Activated naive CD4-positive, alpha-beta T cell (primary cell): Measurements from ENCODE around the gene FBXO48.
"Not testable (repeated sequence)": the region's sequence is repeated elsewhere in the genome, so short reads cannot be mapped to it uniquely, and the experiment has no call there.

ENCODE experiments used
- DNase-seq, 4 experiments: peaks; one replicate each; lab custom pipeline; 2025; lab: John Stamatoyannopoulos, UW

FBXO48 gene

DNA sequence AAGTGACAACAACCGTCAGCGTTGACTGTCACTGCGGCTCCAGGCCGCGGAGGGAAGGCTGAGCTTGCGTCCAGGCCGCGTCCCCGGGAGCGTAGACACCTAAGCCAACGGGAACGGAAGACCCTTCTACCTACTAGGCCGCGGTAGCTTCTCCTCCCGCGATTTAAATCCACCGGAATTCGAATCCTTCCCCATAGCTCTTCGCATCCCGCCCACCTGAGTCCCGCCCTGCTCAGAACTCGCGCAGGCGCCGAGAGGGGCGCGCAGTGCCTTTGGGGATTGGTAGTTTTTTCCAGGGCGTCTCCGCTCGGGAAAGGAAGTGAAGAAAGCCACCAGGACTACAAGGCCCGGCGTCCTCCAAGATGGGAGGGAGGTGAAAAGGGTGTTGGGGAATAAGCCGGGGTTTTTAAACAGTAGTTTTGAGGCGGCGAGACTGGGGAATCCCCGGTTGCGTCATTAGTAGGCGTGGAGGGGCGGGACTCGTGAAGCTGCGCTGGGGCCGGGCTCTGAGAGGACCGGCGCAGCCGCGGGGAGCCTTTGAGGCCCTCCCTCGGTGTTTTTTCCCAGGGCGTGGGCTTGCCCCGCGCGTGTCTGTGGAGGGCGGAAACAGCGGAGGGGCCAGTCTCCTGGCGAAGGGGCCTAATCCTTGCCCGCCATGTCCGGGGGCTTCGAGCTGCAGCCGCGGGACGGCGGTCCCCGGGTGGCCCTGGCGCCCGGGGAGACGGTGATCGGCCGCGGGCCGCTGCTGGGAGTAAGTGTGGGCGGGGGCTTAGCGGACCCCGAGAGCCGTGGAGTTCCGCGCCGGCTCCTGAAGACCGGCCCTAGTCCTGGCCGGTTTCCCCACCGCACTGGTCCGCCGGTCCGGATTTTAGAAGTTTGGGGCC lies at the start of gene FBXO48, which contains the start of gene APLF:
Gene FBXO48, minus strand, starts transcription at position 218 of the 884 bp plus-strand sequence. CDS start 2,149 bp downstream, outside the sequence.
Gene APLF, plus strand, starts transcription at position 509 of the 884 bp plus-strand sequence. Its CDS starts 147 bp downstream, at position 656.
- peak; percentile 90 to 99 (median 96) for DNase-seq

DNA sequence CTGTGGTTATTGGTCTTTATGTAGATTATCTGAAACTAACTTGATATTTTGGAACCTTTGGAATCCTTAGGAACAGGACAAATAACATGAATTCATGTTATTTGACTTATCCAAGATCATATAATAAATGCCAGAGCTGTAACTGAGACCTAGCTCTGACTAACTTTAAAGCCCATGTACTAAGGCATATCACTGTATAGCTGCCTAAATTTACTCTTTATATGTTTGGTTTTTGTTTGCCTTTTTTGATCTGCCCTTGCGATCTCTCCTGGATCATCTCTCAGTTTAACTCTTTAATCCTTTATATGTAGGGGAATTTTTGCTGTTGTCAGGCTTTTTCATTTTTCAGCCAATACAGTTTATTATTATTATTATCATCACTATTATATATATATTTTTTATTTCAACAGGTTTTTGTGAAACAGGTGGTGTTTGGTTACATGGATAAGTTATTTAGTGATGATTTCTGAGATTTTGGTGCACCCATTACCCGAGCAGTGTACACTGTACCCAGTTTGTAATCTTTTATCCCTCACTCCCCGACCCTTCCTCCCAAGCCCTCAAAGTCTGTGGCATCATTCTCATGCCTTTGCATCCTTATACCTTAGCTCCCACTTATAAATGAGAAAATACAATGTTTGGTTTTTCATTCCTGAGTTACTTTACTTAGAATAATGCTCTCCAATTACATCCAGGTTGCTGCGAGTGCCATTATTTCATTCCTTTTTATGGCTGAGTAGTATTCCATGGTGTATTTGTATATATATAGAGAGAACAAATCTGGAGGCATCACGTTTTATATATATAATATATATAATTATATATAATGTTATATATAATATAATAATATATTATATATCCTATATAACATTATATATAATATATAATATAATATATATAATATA lies 49.2 kb upstream of the FBXO48 start:
- DNase-seq = no peak

- no peak for DNase-seq
Measured at GRCh38 chr2:68514316-68514929, 47.3 kb upstream of the FBXO48 start.

GRCh38 chr2:68512966-68513365 lies 45.9 kb upstream of the FBXO48 start:
- no peak for DNase-seq

GRCh38 chr2:68512326-68512725 lies 45.2 kb upstream of the FBXO48 start:
- DNase-seq = no peak

DNA sequence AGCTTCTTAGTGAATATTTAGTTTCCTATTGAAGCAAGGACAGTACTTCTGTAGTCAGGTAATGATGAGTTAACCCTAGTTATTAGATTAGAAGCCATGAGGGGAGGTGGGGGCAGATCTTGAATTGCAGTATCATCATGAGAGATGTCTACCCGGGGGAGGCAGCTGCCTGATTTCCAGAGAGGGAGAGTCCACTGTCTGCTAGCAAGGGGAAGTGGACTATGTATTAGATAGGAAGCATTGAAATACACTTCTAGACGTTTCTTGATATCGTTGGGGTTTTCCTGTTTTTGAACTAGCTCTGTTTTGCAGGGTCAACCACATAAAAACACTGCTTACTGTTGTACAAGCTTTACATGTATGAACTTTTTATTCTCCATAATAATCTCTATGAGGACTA lies 39.1 kb upstream of the FBXO48 start:
- no peak for DNase-seq

DNA sequence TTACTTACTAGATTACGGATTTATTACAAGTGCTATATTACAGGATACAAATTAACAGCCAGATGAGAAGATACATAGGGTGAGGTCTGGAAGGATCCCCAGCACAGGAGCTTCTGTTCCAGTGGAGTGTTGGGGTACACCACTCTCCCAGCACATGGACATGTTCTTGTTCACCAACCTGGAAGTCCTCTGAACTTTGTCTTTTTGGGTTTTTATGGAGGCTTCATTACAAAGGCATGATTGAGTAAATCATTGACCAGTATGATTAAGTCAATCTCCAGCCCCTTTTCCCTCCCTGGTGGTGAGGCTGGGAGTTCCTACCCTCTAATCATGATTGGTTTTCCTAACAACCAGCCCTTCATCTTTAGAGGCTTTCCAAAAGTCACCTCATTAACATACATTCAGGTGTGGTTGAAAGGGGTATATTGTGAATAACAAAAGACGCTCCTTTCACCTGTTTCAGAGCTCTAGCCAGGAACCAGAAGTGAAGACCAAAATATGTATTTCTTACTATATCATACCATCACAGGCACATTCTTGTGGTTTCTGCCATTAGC lies 38.6 kb upstream of the FBXO48 start:
- no peak for DNase-seq

DNA sequence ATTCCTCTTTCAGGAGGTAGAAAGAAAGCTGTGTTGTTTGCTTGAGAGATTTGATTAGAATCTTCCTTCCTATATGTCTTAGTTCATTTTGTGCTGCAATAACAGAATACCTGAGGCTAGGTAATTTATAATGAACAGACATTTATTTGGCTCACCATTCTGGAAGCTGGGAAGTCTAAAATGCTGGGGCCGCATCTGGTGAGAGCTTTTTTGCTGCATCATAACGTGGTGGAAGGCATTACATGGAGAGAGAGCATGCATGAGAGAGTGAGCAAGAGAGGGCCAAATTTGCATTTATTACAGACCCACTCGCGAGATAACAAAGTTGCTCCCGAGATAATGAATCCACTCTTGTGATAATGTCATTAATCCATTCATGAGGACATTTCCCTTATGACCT lies 34.7 kb upstream of the FBXO48 start:
- DNase-seq = no peak

- no peak for DNase-seq
Measured at GRCh38 chr2:68500649-68501048, 33.6 kb upstream of the FBXO48 start.

- no peak for DNase-seq
Measured at GRCh38 chr2:68499133-68499532, 32.0 kb upstream of the FBXO48 start.

DNA sequence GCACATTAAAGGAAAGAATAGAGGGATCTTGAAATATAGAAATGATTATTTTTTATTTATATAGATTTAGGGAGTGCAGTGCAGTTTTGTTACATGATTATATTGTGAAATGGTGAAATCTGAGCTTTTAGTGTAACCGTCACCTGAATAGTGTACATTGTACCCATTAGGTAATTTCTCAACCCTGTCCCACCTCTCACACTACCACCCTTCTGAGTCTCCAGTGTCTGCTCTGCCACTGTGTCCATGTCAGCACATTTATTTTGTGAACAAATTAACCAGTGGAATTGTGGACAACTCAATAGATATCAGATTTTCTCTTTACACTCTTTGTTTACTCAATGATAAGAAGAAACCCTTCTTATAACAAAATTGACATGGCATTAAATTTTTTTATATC lies 24.5 kb upstream of the FBXO48 start:
- DNase-seq = no peak

GRCh38 chr2:68489282-68489681 lies 22.2 kb upstream of the FBXO48 start:
- no peak for DNase-seq

DNA sequence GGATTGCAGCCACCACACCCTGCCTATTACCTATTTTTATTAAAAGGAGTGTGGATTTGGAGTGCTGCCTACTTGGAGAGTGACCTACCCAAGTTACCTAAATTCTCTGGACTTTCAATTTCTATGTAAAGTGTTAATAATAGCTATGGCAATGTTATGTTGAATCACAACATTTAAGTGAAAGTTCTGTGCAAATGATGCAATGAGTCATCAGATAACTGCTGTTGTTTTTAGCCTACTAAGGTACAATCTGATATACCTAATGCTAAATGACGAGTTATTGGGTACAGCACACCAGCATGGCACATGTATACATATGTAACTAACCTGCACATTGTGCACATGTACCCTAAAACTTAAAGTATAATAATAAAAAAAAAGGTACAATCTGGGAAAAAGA lies 21.5 kb upstream of the FBXO48 start:
- not testable (repeated sequence) for DNase-seq

DNA sequence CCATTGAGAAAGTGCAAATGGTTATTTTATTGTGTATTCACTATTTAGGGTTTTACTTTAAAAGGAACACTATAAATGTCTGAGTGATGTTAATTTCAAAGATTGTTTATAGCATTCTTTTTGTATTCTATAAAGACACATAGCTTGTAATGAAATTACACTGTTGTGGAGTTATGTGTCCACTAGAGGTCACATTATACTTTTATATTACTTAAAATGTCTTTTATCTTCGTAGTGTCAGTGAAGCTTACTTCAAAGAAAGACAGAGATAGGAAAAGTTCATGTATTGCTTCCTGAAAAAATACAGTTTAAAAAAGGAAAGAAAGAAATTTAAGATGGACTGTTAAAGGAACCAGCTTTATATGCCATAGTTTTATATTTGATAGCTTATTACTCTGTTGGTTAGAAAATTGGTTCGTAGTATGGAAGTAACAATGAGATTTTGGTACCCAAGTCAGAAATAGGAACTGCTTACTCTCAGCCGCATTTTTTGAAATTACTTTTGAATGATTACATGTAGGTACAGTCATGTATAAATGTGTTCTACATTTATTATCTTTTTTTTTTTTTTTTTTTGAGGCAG lies 20.8 kb upstream of the FBXO48 start:
- DNase-seq = no peak

DNA sequence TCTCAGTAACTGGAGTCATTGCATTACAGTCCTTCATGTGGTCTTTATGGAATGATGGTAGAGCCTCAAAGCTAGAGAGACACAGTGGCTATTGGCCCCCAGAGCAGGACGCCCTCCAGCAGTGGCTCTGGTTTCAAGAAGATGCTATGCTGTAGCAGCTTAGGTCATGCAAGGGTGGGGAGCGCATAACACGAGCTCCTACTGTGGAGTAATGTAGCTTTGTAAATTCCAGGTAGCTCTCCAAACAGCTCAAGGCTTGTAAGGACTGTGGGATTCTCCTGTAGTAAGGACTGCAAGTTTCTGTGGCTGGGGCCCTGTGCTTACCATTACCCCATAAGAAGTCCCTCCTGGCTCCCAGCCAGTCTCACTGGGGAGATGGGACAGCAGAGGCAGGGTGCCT lies 15.9 kb upstream of the FBXO48 start:
- no peak for DNase-seq

DNA sequence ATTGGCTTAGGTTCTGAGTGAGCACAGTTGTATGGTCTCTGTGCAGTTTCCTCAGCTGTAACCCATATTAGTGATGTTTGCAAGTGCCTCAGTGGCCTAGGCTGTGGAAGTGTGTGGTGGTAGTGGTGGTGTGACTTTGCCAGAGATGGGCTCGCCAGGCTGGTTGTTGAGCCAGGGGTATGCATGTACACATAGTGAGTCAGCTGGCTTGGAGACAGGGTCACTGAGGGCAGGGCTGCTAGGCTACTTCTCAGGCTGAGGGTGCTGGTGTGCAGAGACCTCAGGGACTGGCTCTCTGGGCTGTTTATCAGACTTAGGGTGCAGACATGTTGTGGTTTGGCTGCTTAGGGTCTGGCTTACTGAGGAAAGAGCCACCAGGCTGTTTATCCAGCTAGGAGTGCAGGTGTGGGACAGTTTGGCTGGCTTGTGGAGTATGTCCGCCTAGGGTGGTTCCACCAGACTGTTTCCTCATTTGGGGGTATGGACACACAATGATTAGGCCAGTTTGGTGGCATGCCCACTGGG lies 15.3 kb upstream of the FBXO48 start:
- DNase-seq = no peak

GRCh38 chr2:68478688-68479087 lies 11.6 kb upstream of the FBXO48 start:
- DNase-seq = no peak

GRCh38 chr2:68476454-68476853 lies 9.4 kb upstream of the FBXO48 start:
- no peak for DNase-seq

DNA sequence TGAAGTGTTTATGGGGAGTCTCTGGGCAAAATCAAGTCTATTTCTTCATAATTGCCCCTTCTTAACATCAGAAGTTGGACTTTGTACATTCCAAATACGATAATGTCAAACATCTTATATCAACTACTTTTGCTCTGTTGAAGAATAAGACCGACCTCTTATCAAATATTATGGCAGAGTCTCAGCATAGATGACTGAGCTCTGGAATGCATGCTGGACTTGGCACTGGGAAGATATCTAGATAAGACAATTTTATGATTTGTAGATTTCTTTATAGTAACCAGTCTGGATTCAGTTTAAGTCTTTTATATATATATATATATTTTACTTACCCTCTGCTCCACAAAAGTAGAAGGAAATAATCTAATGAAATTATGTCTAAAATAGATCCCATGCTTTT lies 8.5 kb upstream of the FBXO48 start:
- DNase-seq = no peak

- no peak for DNase-seq
Measured at GRCh38 chr2:68475110-68475509, 8.0 kb upstream of the FBXO48 start.

DNA sequence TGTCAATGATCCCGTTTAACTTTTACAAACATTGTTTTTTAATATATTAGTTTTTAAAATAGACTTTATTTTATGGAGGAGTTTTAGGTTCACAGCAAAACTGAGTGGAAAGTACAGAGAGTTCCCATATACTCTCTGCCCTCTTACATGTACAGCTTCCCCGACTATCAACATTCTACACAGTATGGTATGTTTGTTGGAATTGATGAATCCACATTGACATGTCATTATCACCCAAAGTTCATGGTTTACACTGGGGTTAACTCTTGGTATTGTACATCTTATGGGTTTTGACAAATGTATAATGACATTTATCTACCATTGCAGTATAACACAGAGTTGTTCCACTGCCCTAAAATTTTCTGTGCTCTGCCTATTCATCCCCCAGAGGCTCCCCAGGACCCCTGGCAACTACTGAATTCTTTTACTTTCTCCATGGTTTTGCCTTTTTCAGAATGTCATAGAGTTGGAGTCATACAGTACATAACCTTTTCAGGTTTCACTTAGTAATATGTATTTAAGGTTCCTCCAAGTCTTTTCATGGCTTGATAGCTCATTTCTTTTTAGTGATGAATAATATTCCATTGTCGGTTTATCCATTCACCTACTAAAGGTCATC lies 5.8 kb upstream of the FBXO48 start:
- DNase-seq = no peak
